HG03135 (cell line): ENCODE measurements around the gene CIDEA.
"Not testable (repeated sequence)": the region's sequence is repeated elsewhere in the genome, so short reads cannot be mapped to it uniquely, and the experiment has no call there.

Experiments
- ATAC-seq: cut with Tn5 transposase; IDR thresholded peaks from one replicate; pipeline ENCODE4 v1.9.1; 2021; ENCODE audit warnings: mild to moderate bottlenecking, moderate library complexity; ENCODE audit not compliant: unreplicated experiment

Gene CIDEA, protein sequence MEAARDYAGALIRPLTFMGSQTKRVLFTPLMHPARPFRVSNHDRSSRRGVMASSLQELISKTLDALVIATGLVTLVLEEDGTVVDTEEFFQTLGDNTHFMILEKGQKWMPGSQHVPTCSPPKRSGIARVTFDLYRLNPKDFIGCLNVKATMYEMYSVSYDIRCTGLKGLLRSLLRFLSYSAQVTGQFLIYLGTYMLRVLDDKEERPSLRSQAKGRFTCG

DNA sequence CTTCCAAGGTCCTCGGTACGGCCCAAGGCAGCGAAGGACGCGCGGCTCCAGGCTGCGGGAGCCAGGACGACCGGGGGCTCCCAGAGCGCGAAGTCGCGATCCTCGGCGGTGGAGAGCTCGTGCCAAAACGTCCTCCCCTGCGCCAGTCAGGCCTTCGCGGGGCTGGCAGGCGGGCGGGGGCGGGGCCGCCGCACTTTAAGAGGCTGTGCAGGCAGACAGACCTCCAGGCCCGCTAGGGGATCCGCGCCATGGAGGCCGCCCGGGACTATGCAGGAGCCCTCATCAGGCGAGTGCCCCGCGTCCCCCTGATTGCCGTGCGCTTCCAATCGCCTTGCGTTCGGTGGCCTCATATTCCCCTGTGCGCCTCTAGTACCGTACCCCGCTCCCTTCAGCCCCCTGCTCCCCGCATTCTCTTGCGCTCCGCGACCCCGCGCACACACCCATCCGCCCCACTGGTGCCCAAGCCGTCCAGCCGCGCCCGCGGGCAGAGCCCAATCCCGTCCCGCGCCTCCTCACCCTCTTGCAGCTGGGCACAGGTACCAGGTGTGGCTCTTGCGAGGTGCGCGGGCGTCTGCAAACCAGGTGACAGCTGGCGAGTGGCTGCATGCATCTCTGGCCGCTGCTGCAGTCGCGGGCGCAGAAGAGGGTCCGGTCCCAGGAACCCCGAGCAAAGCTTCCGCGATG, at the start of gene CIDEA:
Gene CIDEA, plus strand, starts transcription at position 226 of the 684 bp plus-strand sequence. Its CDS starts 23 bp downstream, at position 249.
- no peak for ATAC-seq

DNA sequence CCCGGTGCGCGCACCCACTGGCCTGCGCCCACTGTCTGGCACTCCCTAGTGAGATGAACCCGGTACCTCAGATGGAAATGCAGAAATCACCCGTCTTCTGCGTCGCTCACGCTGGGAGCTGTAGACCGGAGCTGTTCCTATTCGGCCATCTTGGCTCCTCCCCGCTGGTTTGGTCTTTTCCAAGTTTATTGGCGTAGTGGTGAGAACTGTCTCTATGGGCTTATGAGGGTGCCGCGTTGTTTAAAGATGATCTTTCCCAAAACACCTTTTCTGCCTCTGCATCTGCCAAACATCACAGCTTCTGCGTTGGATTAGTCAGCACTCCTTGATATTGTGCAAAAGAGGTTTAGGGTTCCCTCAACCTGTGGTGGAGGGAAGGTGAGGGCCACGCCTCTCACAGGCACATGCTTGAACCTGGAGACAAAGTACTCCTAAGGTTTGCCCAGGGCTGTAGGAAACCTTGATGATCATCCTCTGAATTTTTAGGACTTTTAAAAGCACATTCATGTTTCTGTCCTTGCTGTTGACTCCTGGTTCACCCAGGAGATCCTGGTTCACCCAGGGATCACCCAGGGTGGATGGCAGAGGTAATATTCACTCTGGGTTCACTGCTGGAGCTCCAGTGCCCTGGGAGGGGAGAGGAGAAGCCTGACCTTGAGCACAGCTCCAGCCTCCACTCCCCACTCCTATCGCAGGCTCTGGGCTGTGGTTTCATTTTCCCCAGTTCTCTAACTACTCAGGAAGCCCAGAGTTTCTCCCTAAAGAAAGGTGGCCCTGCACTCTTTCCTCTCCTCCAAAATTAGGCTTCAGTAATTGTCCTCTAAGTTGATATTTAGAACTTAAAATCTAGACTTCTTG, 45.6 kb upstream of the CIDEA start:
- not testable (repeated sequence) for ATAC-seq

DNA sequence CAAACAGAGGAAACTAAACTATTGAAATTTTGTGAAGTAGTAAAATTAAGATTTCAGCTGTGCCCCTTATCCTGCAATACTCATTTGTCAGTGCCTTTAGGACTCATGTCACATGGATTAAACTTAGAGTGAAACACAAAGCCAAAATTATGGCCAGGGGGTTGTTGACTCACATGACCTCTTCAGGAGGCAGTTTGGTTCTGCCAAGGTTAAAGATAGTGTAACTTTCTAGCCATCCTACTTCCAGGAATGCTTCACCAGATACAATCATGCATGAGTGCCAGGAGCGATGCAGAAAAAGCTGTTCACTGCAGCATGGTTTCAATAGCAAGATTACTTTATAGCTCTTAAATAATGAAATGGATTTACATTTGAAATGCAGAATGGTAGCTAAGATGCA, 41.9 kb upstream of the CIDEA start:
- ATAC-seq: not testable (repeated sequence)

- not testable (repeated sequence) for ATAC-seq
Observed at GRCh38 chr18:12214296-12215005, 39.7 kb upstream of the CIDEA start.

- ATAC-seq: not testable (repeated sequence)
Observed at GRCh38 chr18:12216471-12216870, 37.7 kb upstream of the CIDEA start.

DNA sequence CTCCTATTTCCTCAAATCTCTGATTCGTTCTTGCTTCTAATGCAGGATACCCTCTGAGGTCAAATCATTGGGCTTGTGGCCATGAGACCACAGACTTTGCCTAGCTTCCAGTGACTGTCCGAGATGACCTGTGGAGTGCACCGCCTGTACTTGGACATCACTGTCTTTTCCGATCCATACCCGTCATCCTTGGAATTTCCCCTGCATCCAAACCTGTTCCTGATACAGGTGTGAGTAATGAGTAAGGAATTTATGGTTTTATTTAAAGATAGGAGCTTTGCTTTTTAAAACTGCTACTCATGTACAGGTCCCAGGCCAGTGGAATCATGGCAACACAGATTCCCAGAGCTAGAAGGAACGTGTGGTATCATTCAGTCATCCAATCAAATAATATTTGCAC, 35.6 kb upstream of the CIDEA start:
- not testable (repeated sequence) for ATAC-seq

GRCh38 chr18:12222041-12222440, 32.1 kb upstream of the CIDEA start:
- ATAC-seq: not testable (repeated sequence)

GRCh38 chr18:12223326-12223725, 30.8 kb upstream of the CIDEA start:
- ATAC-seq: not testable (repeated sequence)

- ATAC-seq: not testable (repeated sequence)
Observed at GRCh38 chr18:12226807-12227206, 27.4 kb upstream of the CIDEA start.

- not testable (repeated sequence) for ATAC-seq
Observed at GRCh38 chr18:12227399-12228186, 26.6 kb upstream of the CIDEA start.

- ATAC-seq: not testable (repeated sequence)
Observed at GRCh38 chr18:12228308-12228707, 25.9 kb upstream of the CIDEA start.

GRCh38 chr18:12230561-12230960, 23.6 kb upstream of the CIDEA start:
- not testable (repeated sequence) for ATAC-seq

GRCh38 chr18:12231040-12231882, 22.9 kb upstream of the CIDEA start:
- no peak for ATAC-seq

DNA sequence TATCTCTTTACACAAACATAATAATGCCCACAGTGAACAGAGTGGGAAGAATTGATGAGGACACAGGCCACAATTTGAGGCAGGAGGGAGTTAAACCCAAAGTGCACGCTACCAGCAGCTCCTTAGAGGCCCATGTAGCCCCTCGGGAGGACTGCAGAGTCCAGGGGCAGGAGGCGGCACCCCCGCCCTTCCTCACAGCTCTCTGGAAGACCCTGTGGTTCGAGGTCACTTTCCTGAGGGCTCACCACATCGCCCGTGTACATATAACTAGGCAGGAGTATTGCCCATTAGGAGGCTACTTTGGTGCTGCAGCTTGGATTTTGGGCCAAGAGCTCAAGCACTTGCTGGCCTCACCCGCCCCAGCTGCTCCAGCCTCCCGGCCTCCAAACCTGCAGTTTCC, 22.2 kb upstream of the CIDEA start:
- ATAC-seq: no peak

DNA sequence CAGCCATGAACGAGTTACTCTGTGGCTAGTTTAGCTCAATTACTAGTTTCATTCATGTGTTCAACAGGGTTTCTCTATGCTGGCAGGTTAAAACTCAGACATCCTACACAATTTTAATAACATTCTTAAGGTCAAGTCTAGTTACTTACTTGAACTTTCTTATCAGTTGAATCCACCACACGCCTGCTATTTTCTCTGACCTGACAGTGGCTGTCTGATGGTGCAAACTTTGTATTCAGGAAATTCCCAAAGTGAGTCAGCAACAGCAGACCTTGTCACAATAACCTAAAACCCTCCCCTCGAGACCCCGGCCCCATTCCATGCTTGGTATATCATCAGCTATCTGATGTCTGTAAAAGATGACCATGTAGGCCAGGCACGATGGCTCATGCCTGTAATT, 20.8 kb upstream of the CIDEA start:
- no peak for ATAC-seq

DNA sequence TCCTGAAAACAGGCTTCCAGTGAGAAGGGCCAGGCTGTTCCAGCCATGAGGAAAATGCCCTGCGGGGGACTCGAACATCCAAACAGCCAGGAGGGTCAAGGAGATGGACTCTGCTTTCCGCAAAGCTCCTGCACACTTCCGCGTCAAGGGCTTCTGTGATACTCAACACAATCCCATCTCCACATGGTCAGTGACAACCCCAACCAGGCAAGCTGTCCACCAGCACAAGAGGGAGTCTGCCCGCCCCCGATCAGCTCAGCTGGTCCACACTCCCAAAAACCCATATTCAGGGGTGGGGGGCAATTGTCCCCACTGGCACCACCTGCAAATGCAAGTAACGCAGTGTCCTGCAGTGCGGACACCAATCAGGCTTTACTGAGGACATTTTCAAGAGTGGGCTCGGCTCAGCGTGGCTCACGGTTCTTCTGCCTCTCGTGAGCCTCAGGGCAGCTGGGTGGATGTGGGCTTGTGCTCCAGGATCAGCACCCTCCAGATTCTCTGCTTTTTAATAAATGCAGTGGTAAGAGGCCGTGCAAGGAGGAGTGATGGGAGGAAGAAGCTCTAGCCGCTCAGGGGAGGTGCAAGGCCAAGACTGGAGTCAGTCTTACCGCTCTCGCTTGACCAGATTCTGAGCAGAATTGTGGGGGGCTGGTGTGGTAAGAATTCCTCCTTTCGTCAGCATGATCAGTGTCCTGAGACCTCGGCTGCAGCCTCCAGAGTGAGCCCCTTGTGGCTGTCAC, 19.5 kb upstream of the CIDEA start:
- no peak for ATAC-seq

- ATAC-seq: no peak
Observed at GRCh38 chr18:12236141-12236540, 18.0 kb upstream of the CIDEA start.
